Trophoblast cell (in vitro differentiated cells and primary cell): Measurements from ENCODE around the gene PANX1.

Experiments used
- DNase-seq, 2 donors: peaks; one replicate each; pipeline ENCODE4 v3.0.0-alpha.2; 2016
- H2AFZ ChIP-seq: 2 replicates; pipeline ENCODE4 v1.6.1; 2013; ENCODE audit warnings: low read length, moderate library complexity, mild to moderate bottlenecking; ENCODE audit not compliant: insufficient read depth, poor library complexity
- H2AK5ac ChIP-seq: 2 replicates; pipeline ENCODE4 v1.6.1; 2013; ENCODE audit warnings: mild to moderate bottlenecking, low read length
- H2BK120ac ChIP-seq: 2 replicates; pipeline ENCODE4 v1.6.1; 2013; ENCODE audit warnings: low read length, mild to moderate bottlenecking, moderate library complexity; ENCODE audit not compliant: insufficient read depth, poor library complexity
- H2BK12ac ChIP-seq: 2 replicates; pipeline ENCODE4 v1.6.1; 2013; ENCODE audit warnings: mild to moderate bottlenecking, low read length, moderate library complexity
- H2BK5ac ChIP-seq: 2 replicates; pipeline ENCODE4 v1.6.1; 2013; ENCODE audit warnings: low read length, low read depth, moderate library complexity, mild to moderate bottlenecking; ENCODE audit not compliant: poor library complexity
- H3K14ac ChIP-seq: 2 replicates; pipeline ENCODE4 v1.6.1; 2013; ENCODE audit warnings: mild to moderate bottlenecking, low read length
- H3K18ac ChIP-seq: 2 replicates; pipeline ENCODE4 v1.6.1; 2013; ENCODE audit warnings: mild to moderate bottlenecking, low read length
- H3K23ac ChIP-seq: 2 replicates; pipeline ENCODE4 v1.6.1; 2013; ENCODE audit warnings: low read length
- H3K27ac ChIP-seq: 2 replicates; pipeline ENCODE4 v1.5.1; 2013; ENCODE audit warnings: low read depth, mild to moderate bottlenecking, inconsistent platforms, low read length, moderate library complexity
- H3K27me3 ChIP-seq: 2 replicates; pipeline ENCODE4 v1.6.1; 2013; ENCODE audit warnings: inconsistent platforms, mild to moderate bottlenecking, low read length, moderate library complexity; ENCODE audit not compliant: insufficient read depth
- H3K36me3 ChIP-seq, 2 experiments: 1 replicate in 1 of 2; 2 replicates in 1 of 2; pipeline ENCODE4 v1.6.1; 2013; ENCODE audit warnings: low read length in 2 of 2, mild to moderate bottlenecking in 2 of 2, moderate library complexity in 1 of 2; ENCODE audit not compliant: insufficient read depth in 2 of 2, control insufficient read depth in 1 of 2
- H3K4ac ChIP-seq: 2 replicates; pipeline ENCODE4 v1.6.1; 2013; ENCODE audit warnings: low read depth, mild to moderate bottlenecking, low read length, moderate library complexity
- H3K4me1 ChIP-seq, 2 experiments: 1 replicate in 1 of 2; 2 replicates in 1 of 2; pipeline ENCODE4 v1.6.1; 2013; ENCODE audit warnings: low read length in 2 of 2, mild to moderate bottlenecking in 2 of 2, moderate library complexity in 1 of 2; ENCODE audit not compliant: insufficient read depth in 2 of 2, control insufficient read depth in 1 of 2
- H3K4me2 ChIP-seq: 2 replicates; pipeline ENCODE4 v1.6.1; 2013; ENCODE audit warnings: inconsistent platforms, mild to moderate bottlenecking, low read length, moderate library complexity
- H3K4me3 ChIP-seq: 2 replicates; pipeline ENCODE4 v1.5.1; 2013; ENCODE audit warnings: mild to moderate bottlenecking, low read depth, low read length, inconsistent platforms
- H3K79me1 ChIP-seq: one replicate; pipeline ENCODE4 v1.6.1; 2013; ENCODE audit warnings: low read length
- H3K79me2 ChIP-seq: 2 replicates; pipeline ENCODE4 v1.6.1; 2013; ENCODE audit warnings: low read length, mild to moderate bottlenecking; ENCODE audit not compliant: control insufficient read depth, insufficient read depth, poor library complexity
- H3K9ac ChIP-seq: 2 replicates; pipeline ENCODE4 v1.6.1; 2013; ENCODE audit warnings: mild to moderate bottlenecking, low read length
- H3K9me3 ChIP-seq: 2 replicates; pipeline ENCODE4 v1.6.1; 2013; ENCODE audit warnings: low read depth, mild to moderate bottlenecking, control low read depth, inconsistent platforms, low read length; ENCODE audit not compliant: insufficient read depth
- H4K12ac ChIP-seq: 2 replicates; pipeline ENCODE4 v1.6.1; 2013; ENCODE audit warnings: low read depth, mild to moderate bottlenecking, low read length, moderate library complexity
- H4K8ac ChIP-seq: 2 replicates; pipeline ENCODE4 v1.6.1; 2013; ENCODE audit warnings: low read depth, mild to moderate bottlenecking, low read length, moderate library complexity
- H4K91ac ChIP-seq: one replicate; pipeline ENCODE4 v1.6.1; 2013; ENCODE audit warnings: low read depth, mild to moderate bottlenecking, low read length, moderate library complexity
- WGBS: extraction: QIAGEN DNeasy Blood & Tissue Kit; methylation state at CpG from one replicate; pipeline ENCODE4 v1.1.7; 2013; ENCODE audit warnings: missing lambda C conversion rate; ENCODE audit not compliant: insufficient read length, insufficient coverage; ENCODE audit errors: extremely low coverage; 5-methylcytosine and 5-hydroxymethylcytosine counted together

Gene PANX1

DNA sequence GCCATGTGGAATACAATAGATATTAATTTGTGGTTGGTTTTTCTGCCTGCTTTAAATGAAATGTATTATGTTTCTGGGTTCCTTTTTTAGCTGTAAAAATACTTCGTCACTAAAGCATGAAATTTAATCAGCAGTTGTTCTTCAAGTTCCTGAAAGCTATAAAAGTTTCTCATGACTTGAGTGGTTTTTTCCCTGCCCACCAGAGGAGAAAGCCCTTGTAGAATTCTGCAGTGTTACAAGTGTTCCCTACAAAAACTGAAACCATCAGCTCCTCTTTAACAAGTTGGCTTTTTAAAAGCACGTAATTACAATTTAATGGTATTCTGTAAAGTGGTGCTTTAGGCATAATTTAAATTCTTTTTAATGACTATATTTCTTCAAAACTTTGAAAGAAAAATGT lies 56.2 kb downstream of the PANX1 start:
- Histone ChIP-seq H2BK12ac (no peak overlapping the region), H3K4me3 (no peak overlapping the region), H3K4me1 (no peaks in the 10 kb centered on the region), H3K18ac (no peak overlapping the region), H4K91ac (no peak overlapping the region), H3K14ac (no peak overlapping the region), H3K79me2 (no peaks in the 10 kb centered on the region), H2BK120ac (no peak overlapping the region), H2AK5ac (no peak overlapping the region), H2BK5ac (no peak overlapping the region), H3K27ac (no peak overlapping the region), H2AFZ (no peak overlapping the region), H3K9me3 (no peaks in the 10 kb centered on the region), H3K9ac (no peak overlapping the region), H3K4ac (no peak overlapping the region), H4K12ac (no peak overlapping the region), H3K4me2 (no peak overlapping the region), H3K23ac (no peak overlapping the region), H3K79me1 (no peaks in the 10 kb centered on the region), H3K36me3 (peaks cover 0 to 5% of the 10 kb centered on the region in 2 experiments), H4K8ac (no peak overlapping the region), H3K27me3 (no peaks in the 10 kb centered on the region)
- no peak for DNase-seq
- WGBS: no CpG with 5 or more reads among the region's 2 CpGs

GRCh38 chr11:94185416-94186084 lies 56.9 kb downstream of the PANX1 start:
- Histone ChIP-seq H3K9me3 (no peaks in the 10 kb centered on the region), H3K36me3 (peaks cover 0 to 2% of the 10 kb centered on the region in 2 experiments), H2AK5ac (no peak overlapping the region), H3K9ac (no peak overlapping the region), H2BK12ac (no peak overlapping the region), H4K91ac (no peak overlapping the region), H3K79me1 (no peaks in the 10 kb centered on the region), H2AFZ (no peak overlapping the region), H3K4ac (no peak overlapping the region), H3K4me2 (no peak overlapping the region), H3K14ac (no peak overlapping the region), H3K18ac (no peak overlapping the region), H2BK120ac (no peak overlapping the region), H3K4me3 (no peak overlapping the region), H2BK5ac (no peak overlapping the region), H3K4me1 (no peaks in the 10 kb centered on the region), H3K79me2 (no peaks in the 10 kb centered on the region), H3K27me3 (no peaks in the 10 kb centered on the region), H3K27ac (no peak overlapping the region), H4K12ac (no peak overlapping the region), H4K8ac (no peak overlapping the region), H3K23ac (no peak overlapping the region)
- no peak for DNase-seq

GRCh38 chr11:94186342-94187203 lies 57.9 kb downstream of the PANX1 start:
- H2BK120ac ChIP-seq: no peak overlapping the region
- H4K91ac ChIP-seq: no peak overlapping the region
- no peaks in the 10 kb centered on the region for H3K4me1 ChIP-seq
- no peak overlapping the region for H3K4ac ChIP-seq
- no peaks in the 10 kb centered on the region for H3K27me3 ChIP-seq
- no peak overlapping the region for H3K14ac ChIP-seq
- H3K36me3 ChIP-seq: no peaks in the 10 kb centered on the region
- H3K27ac ChIP-seq: no peak overlapping the region
- no CpG with 5 or more reads among the region's 8 CpGs for WGBS
- no peak overlapping the region for H4K12ac ChIP-seq
- H3K4me3 ChIP-seq: no peak overlapping the region
- H2BK5ac ChIP-seq: no peak overlapping the region
- no peaks in the 10 kb centered on the region for H3K9me3 ChIP-seq
- no peak overlapping the region for H3K18ac ChIP-seq
- H3K9ac ChIP-seq: no peak overlapping the region
- H4K8ac ChIP-seq: no peak overlapping the region
- H3K23ac ChIP-seq: no peak overlapping the region
- H3K79me2 ChIP-seq: no peaks in the 10 kb centered on the region
- H2AK5ac ChIP-seq: no peak overlapping the region
- H2BK12ac ChIP-seq: no peak overlapping the region
- no peak overlapping the region for H2AFZ ChIP-seq
- no peaks in the 10 kb centered on the region for H3K79me1 ChIP-seq
- no peak for DNase-seq
- H3K4me2 ChIP-seq: no peak overlapping the region

DNA sequence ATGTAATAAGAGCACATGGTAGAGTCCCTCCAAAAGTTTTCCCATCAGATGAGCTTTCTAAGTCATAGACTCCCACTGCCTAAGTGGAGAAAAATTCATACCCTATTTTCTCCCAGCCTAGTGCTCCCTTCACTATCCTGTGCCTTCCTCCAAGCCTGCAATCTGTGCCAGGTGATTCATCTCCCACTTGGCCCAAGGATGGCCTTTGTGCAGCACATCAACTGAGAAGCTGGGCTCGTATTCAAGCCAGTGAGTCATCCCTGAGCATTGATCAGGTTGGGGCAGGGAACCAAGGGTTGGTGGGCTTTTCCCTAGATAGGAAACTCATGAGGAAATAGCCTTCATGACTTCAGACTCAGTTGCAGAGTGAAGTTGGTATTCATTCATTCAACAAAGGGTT lies 64.6 kb downstream of the PANX1 start:
- no peak for DNase-seq

More for the DNA sequence above, 64.6 kb downstream of the PANX1 start:
- Histone ChIP-seq H3K9ac (no peak overlapping the region), H3K27me3 (no peaks in the 10 kb centered on the region), H3K23ac (no peak overlapping the region), H2AFZ (no peak overlapping the region), H3K4ac (no peak overlapping the region), H2AK5ac (no peak overlapping the region), H4K12ac (no peak overlapping the region), H3K4me1 (no peaks in the 10 kb centered on the region), H3K27ac (no peak overlapping the region), H3K36me3 (no peaks in the 10 kb centered on the region), H2BK5ac (no peak overlapping the region), H3K79me2 (no peaks in the 10 kb centered on the region), H3K14ac (no peak overlapping the region), H2BK12ac (no peak overlapping the region), H3K18ac (no peak overlapping the region), H3K9me3 (no peaks in the 10 kb centered on the region), H4K8ac (no peak overlapping the region), H3K4me2 (no peak overlapping the region), H3K79me1 (no peaks in the 10 kb centered on the region), H3K4me3 (no peak overlapping the region), H4K91ac (no peak overlapping the region), H2BK120ac (no peak overlapping the region)
- no CpG with 5 or more reads among the region's 1 CpG for WGBS
